ENCODE data around the gene FAM111A. TPM values are rescaled to one million over a fixed set of nuclear protein-coding genes. Genes with fewer than 3 reads are reported as not detected.
A peak's percentile ranks its signal among the peaks of the same experiment; 100 is the strongest.
"Not testable (repeated sequence)": the region's sequence is repeated elsewhere in the genome, so short reads cannot be mapped to it uniquely, and the experiment has no call there.

FAM111A gene
- total RNA-seq, 1 donor from 2014 or later: 9.6 TPM

- intact Hi-C loops (cut with micrococcal nuclease): loop anchor here (5.0 kb wide), 1 partner anchor 377 kb away; no protein-coding TSS in a partner anchor
- H3K9me3 ChIP-seq (replicated peaks): peaks cover 26% of the 10 kb centered on the region
- H3K27me3 ChIP-seq (ENCODE audit: low read depth): peaks cover 9% of the 10 kb centered on the region
- no peaks in the 10 kb centered on the region for H3K4me1 ChIP-seq
- H3K36me3 ChIP-seq: no peaks in the 10 kb centered on the region
- TF ChIP-seq CTCF (IDR thresholded peaks at IDR 0.05; ENCODE audit: borderline replicate concordance): no peak
- no peak for DNase-seq
- H3K4me3 ChIP-seq: no peak overlapping the region
- H3K27ac ChIP-seq (replicated peaks): no peak overlapping the region
These were observed 27.1 kb upstream of the FAM111A start for GRCh38 chr11:59115553-59115952.

GRCh38 chr11:59117774-59118173, 24.9 kb upstream of the FAM111A start:
- no peak for DNase-seq
- Histone ChIP-seq H3K9me3 (replicated peaks) (peaks cover 26% of the 10 kb centered on the region), H3K27me3 (ENCODE audit: low read depth) (peaks cover 9% of the 10 kb centered on the region), H3K4me1 (no peaks in the 10 kb centered on the region), H3K4me3 (no peak overlapping the region), H3K36me3 (no peaks in the 10 kb centered on the region), H3K27ac (replicated peaks) (no peak overlapping the region)
- no peak for TF ChIP-seq CTCF (IDR thresholded peaks at IDR 0.05; ENCODE audit: borderline replicate concordance)
- intact Hi-C loops (cut with micrococcal nuclease): loop anchor here (5.0 kb wide), 1 partner anchor 375 kb away; no protein-coding TSS in a partner anchor

GRCh38 chr11:59119826-59120225, 22.8 kb upstream of the FAM111A start:
- Histone ChIP-seq H3K9me3 (replicated peaks) (peaks cover 26% of the 10 kb centered on the region), H3K27me3 (ENCODE audit: low read depth) (no peaks in the 10 kb centered on the region), H3K4me1 (no peaks in the 10 kb centered on the region), H3K27ac (replicated peaks) (no peak overlapping the region), H3K36me3 (no peaks in the 10 kb centered on the region), H3K4me3 (no peak overlapping the region)
- no peak for TF ChIP-seq CTCF (IDR thresholded peaks at IDR 0.05; ENCODE audit: borderline replicate concordance)
- DNase-seq: no peak
- intact Hi-C loops (cut with micrococcal nuclease): loop anchor here (5.0 kb wide), 1 partner anchor 372 kb away; no protein-coding TSS in a partner anchor

GRCh38 chr11:59135648-59136461, 6.8 kb upstream of the FAM111A start:
- H3K36me3 ChIP-seq: peaks cover 43% of the 10 kb centered on the region
- TF ChIP-seq CTCF (IDR thresholded peaks at IDR 0.05; ENCODE audit: borderline replicate concordance): peak; percentile 98
- H3K4me3 ChIP-seq: peak overlapping the region; percentile 9
- no peak overlapping the region for H3K27ac ChIP-seq (replicated peaks)
- DNase-seq: peak; percentile 81
- peaks cover 6% of the 10 kb centered on the region for H3K4me1 ChIP-seq
- no peaks in the 10 kb centered on the region for H3K27me3 ChIP-seq (ENCODE audit: low read depth)
- H3K9me3 ChIP-seq (replicated peaks): peaks cover 11% of the 10 kb centered on the region
- intact Hi-C loops (cut with micrococcal nuclease): no loop called here

- H3K27me3 ChIP-seq (ENCODE audit: low read depth); intact Hi-C loops (cut with micrococcal nuclease); H3K9me3 ChIP-seq (replicated peaks); H3K4me3 ChIP-seq; H3K4me1 ChIP-seq; DNase-seq; H3K27ac ChIP-seq (replicated peaks): not testable (repeated sequence)
- H3K36me3 ChIP-seq: peaks cover 40% of the 10 kb centered on the region
These were observed 6.1 kb upstream of the FAM111A start for GRCh38 chr11:59136551-59136950.

- peaks cover 34% of the 10 kb centered on the region for H3K36me3 ChIP-seq
- H3K27me3 ChIP-seq (ENCODE audit: low read depth): no peaks in the 10 kb centered on the region
- H3K9me3 ChIP-seq (replicated peaks): no peaks in the 10 kb centered on the region
- H3K4me3 ChIP-seq: no peak overlapping the region
- DNase-seq: no peak
- H3K4me1 ChIP-seq: peaks cover 11% of the 10 kb centered on the region
- intact Hi-C loops (cut with micrococcal nuclease): no loop called here
- no peak overlapping the region for H3K27ac ChIP-seq (replicated peaks)
- TF ChIP-seq CTCF (IDR thresholded peaks at IDR 0.05; ENCODE audit: borderline replicate concordance): no peak
These were observed 5.5 kb upstream of the FAM111A start for GRCh38 chr11:59137190-59137589.
